ENCODE measurements around the gene L3MBTL4. TPM values are rescaled to one million over a fixed set of nuclear protein-coding genes. Genes with fewer than 3 reads are reported as not detected.
"Not testable (repeated sequence)": the region's sequence is repeated elsewhere in the genome, so short reads cannot be mapped to it uniquely, and the experiment has no call there.

L3MBTL4 gene
- total and polyA plus RNA-seq, 4 donors: 0.26 to 4.2 (median 2.0) TPM

GRCh38 chr18:6411382-6411781, 3.3 kb downstream of the L3MBTL4 start:
- intact Hi-C loops (cut with DNase I): no loop called here
- no peaks in the 10 kb centered on the region for H3K9me3 ChIP-seq (ENCODE audit: control insufficient read depth, low read length)
- no peak overlapping the region for H3K4me3 ChIP-seq (ENCODE audit: low read length in 2 of 2)
- no peak for ATAC-seq (ENCODE audit: low FRiP score)
- H3K27ac ChIP-seq (ENCODE audit: low read depth in 1 of 2, low read length in 2 of 2): no peak overlapping the region
- no peak for DNase-seq
- no peaks in the 10 kb centered on the region for H3K36me3 ChIP-seq (ENCODE audit: control insufficient read depth in 1 of 2, insufficient read depth in 2 of 2, low read length in 1 of 2)
- no peaks in the 10 kb centered on the region for H3K4me1 ChIP-seq (ENCODE audit: control insufficient read depth in 1 of 2, insufficient read depth in 2 of 2, low read length in 2 of 2)
- H3K27me3 ChIP-seq (ENCODE audit: control insufficient read depth in 1 of 2, insufficient read depth in 2 of 2, low read length in 1 of 2): no peaks in the 10 kb centered on the region
- 65 to 68% methylated on average over 5 of the region's 5 CpGs for WGBS, 2 donors

- DNase-seq: no peak
- 93 to 96% methylated on average over 7 of the region's 7 CpGs for WGBS, 2 donors
- Histone ChIP-seq H3K36me3 (ENCODE audit: control insufficient read depth in 1 of 2, insufficient read depth in 2 of 2, low read length in 1 of 2) (no peaks in the 10 kb centered on the region), H3K4me1 (ENCODE audit: control insufficient read depth in 1 of 2, insufficient read depth in 2 of 2, low read length in 2 of 2) (no peaks in the 10 kb centered on the region), H3K27ac (ENCODE audit: low read depth in 1 of 2, low read length in 2 of 2) (no peak overlapping the region), H3K4me3 (ENCODE audit: low read length in 2 of 2) (no peak overlapping the region), H3K27me3 (ENCODE audit: control insufficient read depth in 1 of 2, insufficient read depth in 2 of 2, low read length in 1 of 2) (no peaks in the 10 kb centered on the region), H3K9me3 (ENCODE audit: control insufficient read depth, low read length) (no peaks in the 10 kb centered on the region)
- no peak for ATAC-seq (ENCODE audit: low FRiP score)
- intact Hi-C loops (cut with DNase I): no loop called here
Observed at GRCh38 chr18:6409933-6410332, 4.8 kb downstream of the L3MBTL4 start.

- 95% methylated on average over 8 of the region's 8 CpGs for WGBS, 2 donors
- H3K4me1 ChIP-seq (ENCODE audit: control insufficient read depth in 1 of 2, insufficient read depth in 2 of 2, low read length in 2 of 2): not testable (repeated sequence)
Observed at GRCh38 chr18:6408543-6408942, 6.2 kb downstream of the L3MBTL4 start.

GRCh38 chr18:6406910-6407470, 7.7 kb downstream of the L3MBTL4 start:
- Histone ChIP-seq H3K27ac (ENCODE audit: low read depth in 1 of 2, low read length in 2 of 2) (no peak overlapping the region), H3K9me3 (ENCODE audit: control insufficient read depth, low read length) (no peaks in the 10 kb centered on the region), H3K27me3 (ENCODE audit: control insufficient read depth in 1 of 2, insufficient read depth in 2 of 2, low read length in 1 of 2) (no peaks in the 10 kb centered on the region), H3K36me3 (ENCODE audit: control insufficient read depth in 1 of 2, insufficient read depth in 2 of 2, low read length in 1 of 2) (no peaks in the 10 kb centered on the region), H3K4me1 (ENCODE audit: control insufficient read depth in 1 of 2, insufficient read depth in 2 of 2, low read length in 2 of 2) (no peaks in the 10 kb centered on the region), H3K4me3 (ENCODE audit: low read length in 2 of 2) (no peak overlapping the region)
- DNase-seq (no peak), ATAC-seq (ENCODE audit: low FRiP score) (no peak)
- intact Hi-C loops (cut with DNase I): no loop called here
- 84 to 85% methylated on average over 8 of the region's 8 CpGs for WGBS, 2 donors

More at GRCh38 chr18:6408543-6408942, 6.2 kb downstream of the L3MBTL4 start:
- H3K9me3 ChIP-seq (ENCODE audit: control insufficient read depth, low read length); H3K4me3 ChIP-seq (ENCODE audit: low read length in 2 of 2); DNase-seq; H3K36me3 ChIP-seq (ENCODE audit: control insufficient read depth in 1 of 2, insufficient read depth in 2 of 2, low read length in 1 of 2); intact Hi-C loops (cut with DNase I); H3K27ac ChIP-seq (ENCODE audit: low read depth in 1 of 2, low read length in 2 of 2); ATAC-seq (ENCODE audit: low FRiP score); H3K27me3 ChIP-seq (ENCODE audit: control insufficient read depth in 1 of 2, insufficient read depth in 2 of 2, low read length in 1 of 2): not testable (repeated sequence)

- Histone ChIP-seq H3K4me1 (ENCODE audit: control insufficient read depth in 1 of 2, insufficient read depth in 2 of 2, low read length in 2 of 2) (no peaks in the 10 kb centered on the region), H3K4me3 (ENCODE audit: low read length in 2 of 2) (no peak overlapping the region), H3K36me3 (ENCODE audit: control insufficient read depth in 1 of 2, insufficient read depth in 2 of 2, low read length in 1 of 2) (no peaks in the 10 kb centered on the region), H3K27me3 (ENCODE audit: control insufficient read depth in 1 of 2, insufficient read depth in 2 of 2, low read length in 1 of 2) (no peaks in the 10 kb centered on the region), H3K9me3 (ENCODE audit: control insufficient read depth, low read length) (no peaks in the 10 kb centered on the region), H3K27ac (ENCODE audit: low read depth in 1 of 2, low read length in 2 of 2) (no peak overlapping the region)
- intact Hi-C loops (cut with DNase I): no loop called here
- no peak for ATAC-seq (ENCODE audit: low FRiP score)
- DNase-seq: no peak
- whole genome bisulfite sequencing, 2 donors: 51 to 62% methylated on average over 10 of the region's 10 CpGs
Observed at GRCh38 chr18:6406075-6406909, 8.4 kb downstream of the L3MBTL4 start.

- DNase-seq: no peak
- Histone ChIP-seq H3K27me3 (ENCODE audit: control insufficient read depth in 1 of 2, insufficient read depth in 2 of 2, low read length in 1 of 2) (no peaks in the 10 kb centered on the region), H3K27ac (ENCODE audit: low read depth in 1 of 2, low read length in 2 of 2) (no peak overlapping the region), H3K9me3 (ENCODE audit: control insufficient read depth, low read length) (no peaks in the 10 kb centered on the region), H3K4me3 (ENCODE audit: low read length in 2 of 2) (no peak overlapping the region), H3K4me1 (ENCODE audit: control insufficient read depth in 1 of 2, insufficient read depth in 2 of 2, low read length in 2 of 2) (no peaks in the 10 kb centered on the region), H3K36me3 (ENCODE audit: control insufficient read depth in 1 of 2, insufficient read depth in 2 of 2, low read length in 1 of 2) (no peaks in the 10 kb centered on the region)
- ATAC-seq (ENCODE audit: low FRiP score): peak; percentile 42
- 69 to 72% methylated on average over 11 of the region's 11 CpGs for WGBS, 2 donors
- intact Hi-C loops (cut with DNase I): no loop called here
Observed at GRCh38 chr18:6405237-6406074, 9.3 kb downstream of the L3MBTL4 start.

- ATAC-seq (ENCODE audit: low FRiP score): no peak
- 74 to 88% methylated on average over 5 of the region's 5 CpGs for WGBS, 2 donors
Observed at GRCh38 chr18:6404834-6405233, 9.9 kb downstream of the L3MBTL4 start.

GRCh38 chr18:6401687-6402086, 13.0 kb downstream of the L3MBTL4 start:
- no peaks in the 10 kb centered on the region for H3K27me3 ChIP-seq (ENCODE audit: control insufficient read depth in 1 of 2, insufficient read depth in 2 of 2, low read length in 1 of 2)
- no peak for ATAC-seq (ENCODE audit: low FRiP score)
- no peaks in the 10 kb centered on the region for H3K4me1 ChIP-seq (ENCODE audit: control insufficient read depth in 1 of 2, insufficient read depth in 2 of 2, low read length in 2 of 2)
- DNase-seq: no peak
- H3K4me3 ChIP-seq (ENCODE audit: low read length in 2 of 2): no peak overlapping the region
- H3K36me3 ChIP-seq (ENCODE audit: control insufficient read depth in 1 of 2, insufficient read depth in 2 of 2, low read length in 1 of 2): no peaks in the 10 kb centered on the region
- no peaks in the 10 kb centered on the region for H3K9me3 ChIP-seq (ENCODE audit: control insufficient read depth, low read length)
- WGBS, 2 donors: 42 to 54% methylated on average over 8 of the region's 8 CpGs
- intact Hi-C loops (cut with DNase I): no loop called here
- no peak overlapping the region for H3K27ac ChIP-seq (ENCODE audit: low read depth in 1 of 2, low read length in 2 of 2)

More at GRCh38 chr18:6404834-6405233, 9.9 kb downstream of the L3MBTL4 start:
- Histone ChIP-seq H3K4me1 (ENCODE audit: control insufficient read depth in 1 of 2, insufficient read depth in 2 of 2, low read length in 2 of 2) (no peaks in the 10 kb centered on the region), H3K27ac (ENCODE audit: low read depth in 1 of 2, low read length in 2 of 2) (no peak overlapping the region), H3K27me3 (ENCODE audit: control insufficient read depth in 1 of 2, insufficient read depth in 2 of 2, low read length in 1 of 2) (no peaks in the 10 kb centered on the region), H3K9me3 (ENCODE audit: control insufficient read depth, low read length) (no peaks in the 10 kb centered on the region), H3K4me3 (ENCODE audit: low read length in 2 of 2) (no peak overlapping the region), H3K36me3 (ENCODE audit: control insufficient read depth in 1 of 2, insufficient read depth in 2 of 2, low read length in 1 of 2) (no peaks in the 10 kb centered on the region)
- intact Hi-C loops (cut with DNase I): no loop called here
- no peak for DNase-seq
